HG03460 (cell line): ENCODE results near the gene CD58.
A peak's percentile ranks its signal among the peaks of the same experiment; 100 is the strongest.
"Not testable (repeated sequence)": the region's sequence is repeated elsewhere in the genome, so short reads cannot be mapped to it uniquely, and the experiment has no call there.

Experiments
- ATAC-seq: cut with Tn5 transposase; IDR thresholded peaks from one replicate; pipeline ENCODE4 v1.9.1; 2021; ENCODE audit not compliant: unreplicated experiment

The CD58 gene

GRCh38 chr1:116571215-116571919 lies 541 bp upstream of the CD58 start:
- peak; percentile 1 for ATAC-seq

GRCh38 chr1:116569776-116570357 lies 959 bp downstream of the CD58 start:
- ATAC-seq = no peak

- no peak for ATAC-seq
These were observed 1.5 kb downstream of the CD58 start for GRCh38 chr1:116569381-116569670.

- no peak for ATAC-seq
These were observed 2.0 kb downstream of the CD58 start for GRCh38 chr1:116568662-116569380.

GRCh38 chr1:116567790-116568661 lies 2.8 kb downstream of the CD58 start:
- no peak for ATAC-seq

GRCh38 chr1:116565222-116565621 lies 5.6 kb downstream of the CD58 start:
- no peak for ATAC-seq

- no peak for ATAC-seq
These were observed 6.4 kb downstream of the CD58 start for GRCh38 chr1:116564426-116564825.

GRCh38 chr1:116562465-116562864 lies 8.4 kb downstream of the CD58 start:
- not testable (repeated sequence) for ATAC-seq

GRCh38 chr1:116561563-116561962 lies 9.3 kb downstream of the CD58 start:
- no peak for ATAC-seq

GRCh38 chr1:116560704-116561490 lies 9.9 kb downstream of the CD58 start:
- peak; percentile 15 for ATAC-seq

- ATAC-seq = peak; percentile 34
These were observed 11.5 kb downstream of the CD58 start for GRCh38 chr1:116559304-116559761.

GRCh38 chr1:116558571-116558970 lies 12.3 kb downstream of the CD58 start:
- no peak for ATAC-seq

GRCh38 chr1:116558140-116558549 lies 12.7 kb downstream of the CD58 start:
- ATAC-seq = no peak

- no peak for ATAC-seq
These were observed 13.4 kb downstream of the CD58 start for GRCh38 chr1:116557323-116557878.

GRCh38 chr1:116556289-116557006 lies 14.4 kb downstream of the CD58 start:
- peak; percentile 43 for ATAC-seq

- ATAC-seq = no peak
These were observed 15.9 kb downstream of the CD58 start for GRCh38 chr1:116554924-116555323.

- no peak for ATAC-seq
These were observed 17.3 kb downstream of the CD58 start for GRCh38 chr1:116553386-116554115.

- no peak for ATAC-seq
These were observed 24.4 kb downstream of the CD58 start for GRCh38 chr1:116546354-116546977.

GRCh38 chr1:116545359-116545705 lies 25.5 kb downstream of the CD58 start:
- peak; percentile 20 for ATAC-seq
